ENCODE data around the gene RRM2. TPM values are rescaled to one million over a fixed set of nuclear protein-coding genes. Genes with fewer than 3 reads are reported as not detected.

RRM2 gene
- total and polyA plus RNA-seq, 2 experiments from 2014 or later = 15.2 to 49.7 TPM

DNA sequence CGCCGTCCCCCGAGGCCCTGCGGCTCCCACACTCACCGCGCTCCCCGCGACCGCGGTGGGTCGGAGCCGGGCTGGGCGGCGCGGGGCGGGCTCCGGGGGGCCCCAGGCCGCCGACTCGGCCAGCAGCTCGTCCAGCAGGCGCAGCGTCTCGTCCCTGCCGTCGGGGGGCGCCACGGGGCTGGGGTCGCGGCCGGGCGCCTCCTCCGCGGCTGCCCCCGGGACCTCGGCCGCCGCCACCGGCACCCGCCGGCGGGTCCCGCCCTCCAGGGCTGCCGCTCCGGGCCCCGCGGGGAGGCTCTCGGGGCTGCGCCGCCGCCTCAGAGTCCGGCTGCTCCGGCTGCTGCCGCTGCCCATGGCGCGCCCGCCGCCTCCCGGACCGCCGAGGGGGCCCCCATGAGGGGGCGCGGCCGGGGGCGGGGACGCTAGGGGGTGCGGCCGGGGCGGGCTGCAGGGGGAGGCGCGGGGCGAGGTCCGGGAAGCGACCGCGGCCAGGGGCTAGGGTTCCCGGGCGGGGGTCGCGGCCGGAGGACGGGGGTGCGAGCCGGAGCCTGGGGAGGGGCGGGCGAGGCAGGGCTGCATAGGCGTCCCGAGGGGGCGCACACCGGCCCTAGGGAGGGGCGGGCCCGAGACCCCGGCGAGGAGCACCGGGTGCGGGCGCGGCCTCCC lies 42.5 kb upstream of the RRM2 start, which contains the start of gene CYS1:
Gene CYS1 (minus strand): TSS at position 542 of the 666 bp plus-strand sequence. CDS start 188 bp downstream, at position 354.
- TF ChIP-seq EZH2 (IDR thresholded peaks at IDR 0.05; ENCODE audit: borderline replicate concordance) = no peak
- TF ChIP-seq, protein P1, sequence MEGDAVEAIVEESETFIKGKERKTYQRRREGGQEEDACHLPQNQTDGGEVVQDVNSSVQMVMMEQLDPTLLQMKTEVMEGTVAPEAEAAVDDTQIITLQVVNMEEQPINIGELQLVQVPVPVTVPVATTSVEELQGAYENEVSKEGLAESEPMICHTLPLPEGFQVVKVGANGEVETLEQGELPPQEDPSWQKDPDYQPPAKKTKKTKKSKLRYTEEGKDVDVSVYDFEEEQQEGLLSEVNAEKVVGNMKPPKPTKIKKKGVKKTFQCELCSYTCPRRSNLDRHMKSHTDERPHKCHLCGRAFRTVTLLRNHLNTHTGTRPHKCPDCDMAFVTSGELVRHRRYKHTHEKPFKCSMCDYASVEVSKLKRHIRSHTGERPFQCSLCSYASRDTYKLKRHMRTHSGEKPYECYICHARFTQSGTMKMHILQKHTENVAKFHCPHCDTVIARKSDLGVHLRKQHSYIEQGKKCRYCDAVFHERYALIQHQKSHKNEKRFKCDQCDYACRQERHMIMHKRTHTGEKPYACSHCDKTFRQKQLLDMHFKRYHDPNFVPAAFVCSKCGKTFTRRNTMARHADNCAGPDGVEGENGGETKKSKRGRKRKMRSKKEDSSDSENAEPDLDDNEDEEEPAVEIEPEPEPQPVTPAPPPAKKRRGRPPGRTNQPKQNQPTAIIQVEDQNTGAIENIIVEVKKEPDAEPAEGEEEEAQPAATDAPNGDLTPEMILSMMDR (IDR thresholded peaks at IDR 0.05; ENCODE audit: poor library complexity) = no peak
- TF ChIP-seq EZH2phosphoT487 (IDR thresholded peaks at IDR 0.05; ENCODE audit: low read depth, severe bottlenecking, unreplicated experiment) = no peak
- Histone ChIP-seq H3K9me3 (ENCODE audit: low read depth) (no peaks in the 10 kb centered on the region), H3K4me3 (peak within 1 kb of the TSS; percentile 71), H3K36me3 (replicated peaks; ENCODE audit: insufficient read depth, low read depth) (no peaks in the 10 kb centered on the region), H3K79me2 (no peaks in the 10 kb centered on the region), H3K4me2 (peak within 1 kb of the TSS; percentile 93), H2AFZ (peak within 1 kb of the TSS; percentile 82), H3K27me3 (peaks cover 75% of the 10 kb centered on the region), H4K20me1 (ENCODE audit: insufficient read depth, poor library complexity, severe bottlenecking) (no peaks in the 10 kb centered on the region), H3K4me1 (ENCODE audit: insufficient read depth) (peaks cover 6% of the 10 kb centered on the region), H3K27ac (peak within 1 kb of the TSS; percentile 31), H3K9me2 (replicated peaks; ENCODE audit: insufficient read depth) (no peaks in the 10 kb centered on the region)
- DNase-seq (ENCODE audit: low spot score) = peak; percentile 71
- 0% methylated on average over 3 of the region's 98 CpGs for WGBS (ENCODE audit: low lambda C conversion rate, missing lambda C conversion rate)

DNA sequence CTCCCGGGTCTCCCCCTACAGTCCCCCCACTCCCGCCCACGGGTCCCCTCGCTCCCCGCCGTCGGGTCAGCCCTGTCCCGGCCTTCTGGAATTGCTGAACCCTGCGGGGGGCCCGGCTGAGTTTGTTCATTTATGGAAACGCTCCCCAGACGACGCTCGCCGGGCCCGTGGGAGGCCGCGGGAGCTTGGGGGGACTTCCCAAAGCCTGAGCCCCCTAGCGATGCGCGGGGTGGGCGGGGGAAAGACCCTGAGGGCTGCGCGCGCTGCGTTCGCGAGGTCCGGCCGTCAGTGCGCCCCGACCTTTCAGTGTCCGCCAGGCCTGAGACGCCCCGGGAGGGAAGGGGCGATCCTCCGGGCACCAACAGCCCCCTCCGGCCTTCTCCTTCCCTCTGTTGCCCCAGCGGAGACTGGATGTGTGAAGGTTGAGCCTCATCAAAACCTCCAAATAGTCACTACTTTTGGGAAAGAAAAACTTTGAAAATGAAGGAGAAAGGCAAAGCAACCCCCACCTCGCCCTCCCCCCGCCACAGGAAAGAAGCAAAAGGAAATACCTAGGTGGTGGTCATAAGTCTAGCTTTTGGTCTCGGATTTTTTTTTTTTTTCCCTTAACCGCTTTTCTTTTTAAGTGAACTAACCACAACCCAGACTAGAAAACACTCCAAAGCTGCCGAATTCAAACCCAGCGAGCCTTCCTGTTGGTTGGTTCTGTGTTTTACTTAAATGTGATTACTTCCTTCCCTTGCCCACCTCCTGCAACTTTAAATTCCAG lies 41.8 kb upstream of the RRM2 start:
- no peaks in the 10 kb centered on the region for H3K79me2 ChIP-seq
- peaks cover 69% of the 10 kb centered on the region for H3K27me3 ChIP-seq
- DNase-seq (ENCODE audit: low spot score) = peak; percentile 27
- no peaks in the 10 kb centered on the region for H3K9me3 ChIP-seq (ENCODE audit: low read depth)
- WGBS (ENCODE audit: low lambda C conversion rate, missing lambda C conversion rate) = 23% methylated on average over 23 of the region's 45 CpGs
- H3K9me2 ChIP-seq (replicated peaks; ENCODE audit: insufficient read depth) = no peaks in the 10 kb centered on the region
- TF ChIP-seq EZH2 (IDR thresholded peaks at IDR 0.05; ENCODE audit: borderline replicate concordance) (peak; percentile 81), EZH2phosphoT487 (IDR thresholded peaks at IDR 0.05; ENCODE audit: low read depth, severe bottlenecking, unreplicated experiment) (no peak)
- TF ChIP-seq, protein P1 (IDR thresholded peaks at IDR 0.05; ENCODE audit: poor library complexity) = no peak
- H3K4me2 ChIP-seq = peak overlapping the region; percentile 81
- no peaks in the 10 kb centered on the region for H4K20me1 ChIP-seq (ENCODE audit: insufficient read depth, poor library complexity, severe bottlenecking)
- H3K27ac ChIP-seq = no peak overlapping the region
- no peaks in the 10 kb centered on the region for H3K36me3 ChIP-seq (replicated peaks; ENCODE audit: insufficient read depth, low read depth)
- peak overlapping the region; percentile 7 for H3K4me3 ChIP-seq
- peaks cover 10% of the 10 kb centered on the region for H3K4me1 ChIP-seq (ENCODE audit: insufficient read depth)
- H2AFZ ChIP-seq = peak overlapping the region; percentile 31

DNA sequence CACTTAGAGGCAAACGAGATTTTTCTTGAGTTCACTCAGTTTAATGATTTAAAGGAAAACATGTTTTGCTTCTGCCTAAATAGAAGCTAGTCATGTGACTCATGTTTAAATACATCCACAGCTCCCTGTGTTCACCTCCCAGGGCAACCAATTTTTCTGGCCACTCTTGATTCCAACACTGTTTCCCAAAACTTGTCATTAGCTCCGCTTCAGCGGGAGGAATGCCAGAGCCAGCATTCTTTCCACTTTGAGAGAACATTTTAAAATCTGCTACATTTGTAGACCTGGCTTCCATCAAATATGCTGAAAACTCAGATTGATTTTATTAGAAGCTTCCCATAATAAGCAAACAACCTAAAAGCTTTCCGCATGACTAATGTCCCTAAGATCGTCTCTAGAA lies 39.5 kb upstream of the RRM2 start:
- peak; percentile 4 for DNase-seq (ENCODE audit: low spot score)
- Histone ChIP-seq H3K9me3 (ENCODE audit: low read depth) (no peaks in the 10 kb centered on the region), H4K20me1 (ENCODE audit: insufficient read depth, poor library complexity, severe bottlenecking) (no peaks in the 10 kb centered on the region), H3K27me3 (peaks cover 49% of the 10 kb centered on the region), H3K9me2 (replicated peaks; ENCODE audit: insufficient read depth) (no peaks in the 10 kb centered on the region), H3K36me3 (replicated peaks; ENCODE audit: insufficient read depth, low read depth) (no peaks in the 10 kb centered on the region), H3K4me2 (no peak overlapping the region), H3K79me2 (no peaks in the 10 kb centered on the region), H2AFZ (no peak overlapping the region), H3K27ac (no peak overlapping the region), H3K4me3 (no peak overlapping the region), H3K4me1 (ENCODE audit: insufficient read depth) (peaks cover 10% of the 10 kb centered on the region)
- WGBS (ENCODE audit: low lambda C conversion rate, missing lambda C conversion rate) = 47% methylated on average over 5 of the region's 5 CpGs
- TF ChIP-seq EZH2 (IDR thresholded peaks at IDR 0.05; ENCODE audit: borderline replicate concordance) = no peak
- TF ChIP-seq, protein P1 (IDR thresholded peaks at IDR 0.05; ENCODE audit: poor library complexity) = no peak
- TF ChIP-seq EZH2phosphoT487 (IDR thresholded peaks at IDR 0.05; ENCODE audit: low read depth, severe bottlenecking, unreplicated experiment) = no peak
